CD14-positive monocyte (primary cell): ENCODE measurements around the gene USP48. TPM values are rescaled to one million over a fixed set of nuclear protein-coding genes. Genes with fewer than 3 reads are reported as not detected.
A peak's percentile ranks its signal among the peaks of the same experiment; 100 is the strongest.

ENCODE experiments used
- DNase-seq, 3 donors: peaks; one replicate each; pipeline ENCODE4 v3.0.0-alpha.2; 2011 to 2022
- H2AFZ ChIP-seq: 2 replicates; pipeline ENCODE4 v1.6.0; 2012; ENCODE audit warnings: mild to moderate bottlenecking, low read depth, low read length, inconsistent platforms; ENCODE audit not compliant: insufficient read depth, poor library complexity, severe bottlenecking
- H3K27ac ChIP-seq, 2 donors: 1 replicate in 1 of 2; 2 replicates in 1 of 2; pipeline ENCODE4 v1.5.1; 2012 to 2013; ENCODE audit warnings: low read length in 2 of 2, control low read depth in 1 of 2, inconsistent platforms in 1 of 2, low read depth in 1 of 2, mild to moderate bottlenecking in 1 of 2
- H3K27me3 ChIP-seq, 2 donors: one replicate each; pipeline versions ENCODE4 v1.6.0 to v1.6.1; 2011 to 2013; ENCODE audit warnings: low read length in 2 of 2; ENCODE audit not compliant: control insufficient read depth in 2 of 2, insufficient read depth in 2 of 2
- H3K36me3 ChIP-seq, 2 donors: replicated peaks in 1 of 2; 1 replicate in 1 of 2; 2 replicates in 1 of 2; pipeline versions ENCODE4 v1.5.1 to v1.6.1; 2012 to 2013; ENCODE audit warnings: low read length in 2 of 2, control low read depth in 1 of 2, inconsistent platforms in 1 of 2, mild to moderate bottlenecking in 1 of 2; ENCODE audit not compliant: insufficient read depth in 2 of 2, control insufficient read depth in 1 of 2
- H3K4me1 ChIP-seq, 2 donors: 1 replicate in 1 of 2; 2 replicates in 1 of 2; pipeline versions ENCODE4 v1.5.1 to v1.6.1; 2012 to 2013; ENCODE audit warnings: low read length in 2 of 2, control low read depth in 1 of 2, inconsistent platforms in 1 of 2, mild to moderate bottlenecking in 1 of 2, moderate library complexity in 1 of 2; ENCODE audit not compliant: insufficient read depth in 2 of 2, control insufficient read depth in 1 of 2
- H3K4me2 ChIP-seq: replicated peaks from 2 replicates; pipeline ENCODE3; 2012; ENCODE audit warnings: low read length, moderate library complexity, mild to moderate bottlenecking; ENCODE audit not compliant: poor library complexity, severe bottlenecking; ENCODE audit errors: extremely low read depth
- H3K4me3 ChIP-seq, 3 experiments: fragments of 200-600 bp in 1 of 3; sonication (generic) in 1 of 3; replicated peaks in 1 of 3; 1 replicate in 2 of 3; 2 replicates in 1 of 3; pipeline ENCODE4 v1.5.1; 2011 to 2013; ENCODE audit warnings: low read length in 3 of 3, mild to moderate bottlenecking in 3 of 3, control low read depth in 2 of 3, low read depth in 2 of 3, inconsistent platforms in 1 of 3, moderate library complexity in 1 of 3
- H3K79me2 ChIP-seq: 2 replicates; pipeline ENCODE4 v1.6.0; 2012; ENCODE audit warnings: mild to moderate bottlenecking, control low read depth, inconsistent platforms, low read length, moderate library complexity; ENCODE audit not compliant: insufficient read depth
- H3K9ac ChIP-seq: 2 replicates; pipeline ENCODE4 v1.6.0; 2017; ENCODE audit warnings: low read length, mild to moderate bottlenecking; ENCODE audit not compliant: insufficient read depth, poor library complexity, severe bottlenecking
- H3K9me3 ChIP-seq, 2 donors: replicated peaks in 1 of 2; 1 replicate in 1 of 2; 2 replicates in 1 of 2; pipeline versions ENCODE4 v1.5.1 to v1.6.1; 2012 to 2013; ENCODE audit warnings: low read length in 2 of 2, control low read depth in 1 of 2; ENCODE audit not compliant: control insufficient read depth in 1 of 2, insufficient read depth in 1 of 2
- H4K20me1 ChIP-seq: 2 replicates; pipeline ENCODE4 v1.6.0; 2012; ENCODE audit warnings: mild to moderate bottlenecking, low read length, control low read depth, moderate library complexity; ENCODE audit not compliant: insufficient read depth
- H3K27ac Mint-ChIP-seq, 7 donors: one replicate each; pipeline ENCODE4 v1.8.0; 2020; ENCODE audit warnings: mild to moderate bottlenecking in 7 of 7, mixed read lengths in 7 of 7, moderate library complexity in 6 of 7, inconsistent platforms in 2 of 7
- H3K27me3 Mint-ChIP-seq, 3 donors: one replicate each; pipeline ENCODE4 v1.8.0; 2021 to 2022; ENCODE audit warnings: low read depth in 3 of 3, mild to moderate bottlenecking in 3 of 3, mixed read lengths in 3 of 3, moderate library complexity in 3 of 3, inconsistent platforms in 1 of 3
- H3K36me3 Mint-ChIP-seq, 2 donors: one replicate each; pipeline ENCODE4 v1.8.0; 2020; ENCODE audit warnings: mixed read lengths in 2 of 2, inconsistent platforms in 1 of 2, mild to moderate bottlenecking in 1 of 2
- H3K4me1 Mint-ChIP-seq: one replicate; pipeline ENCODE4 v1.8.0; 2020; ENCODE audit warnings: mild to moderate bottlenecking, mixed read lengths
- H3K4me3 Mint-ChIP-seq, 2 donors: one replicate each; pipeline ENCODE4 v1.8.0; 2020; ENCODE audit warnings: mild to moderate bottlenecking in 2 of 2, mixed read lengths in 2 of 2, moderate library complexity in 1 of 2
- H3K9me3 Mint-ChIP-seq, 7 donors: one replicate each; pipeline ENCODE4 v1.8.0; 2020 to 2022; ENCODE audit warnings: mixed read lengths in 7 of 7, mild to moderate bottlenecking in 6 of 7, moderate library complexity in 6 of 7, inconsistent platforms in 2 of 7
- CTCF ChIP-seq: fragments of 200-600 bp; IDR thresholded peaks from one replicate; pipeline ENCODE4 v1.8.0; 2022; ENCODE audit warnings: antibody characterized with exemption, mild to moderate bottlenecking
- WGBS: methylation state at CpG from one replicate; pipeline ENCODE4 v1.1.5; 2013; ENCODE audit warnings: missing lambda C conversion rate; ENCODE audit not compliant: insufficient coverage; 5-methylcytosine and 5-hydroxymethylcytosine counted together
- intact Hi-C, 2 donors: fragments of 100-400 bp; cut with micrococcal nuclease; formaldehyde crosslinking; loops; one replicate each; pipeline versions ENCODE4 v1.15.0 to v1.15.1; 2023
- polyA plus RNA-seq, 3 donors: library from polyadenylated mRNA; depleted of rRNA in 1 of 3; unstranded in 2 of 3; stranded (reverse) in 1 of 3; fragments of 300-500 nt in 2 of 3; fragments of >200 nt in 1 of 3; fragmentation: Illumina TruSeq in 2 of 3; gene quantifications; 1 replicate in 2 of 3; 2 replicates in 1 of 3; pipeline ENCODE4 v1.2.3, GENCODE V29; 2012 to 2021

The USP48 gene
- polyA plus RNA-seq, 3 donors = 26.5 to 40.2 (median 34.3) TPM

DNA sequence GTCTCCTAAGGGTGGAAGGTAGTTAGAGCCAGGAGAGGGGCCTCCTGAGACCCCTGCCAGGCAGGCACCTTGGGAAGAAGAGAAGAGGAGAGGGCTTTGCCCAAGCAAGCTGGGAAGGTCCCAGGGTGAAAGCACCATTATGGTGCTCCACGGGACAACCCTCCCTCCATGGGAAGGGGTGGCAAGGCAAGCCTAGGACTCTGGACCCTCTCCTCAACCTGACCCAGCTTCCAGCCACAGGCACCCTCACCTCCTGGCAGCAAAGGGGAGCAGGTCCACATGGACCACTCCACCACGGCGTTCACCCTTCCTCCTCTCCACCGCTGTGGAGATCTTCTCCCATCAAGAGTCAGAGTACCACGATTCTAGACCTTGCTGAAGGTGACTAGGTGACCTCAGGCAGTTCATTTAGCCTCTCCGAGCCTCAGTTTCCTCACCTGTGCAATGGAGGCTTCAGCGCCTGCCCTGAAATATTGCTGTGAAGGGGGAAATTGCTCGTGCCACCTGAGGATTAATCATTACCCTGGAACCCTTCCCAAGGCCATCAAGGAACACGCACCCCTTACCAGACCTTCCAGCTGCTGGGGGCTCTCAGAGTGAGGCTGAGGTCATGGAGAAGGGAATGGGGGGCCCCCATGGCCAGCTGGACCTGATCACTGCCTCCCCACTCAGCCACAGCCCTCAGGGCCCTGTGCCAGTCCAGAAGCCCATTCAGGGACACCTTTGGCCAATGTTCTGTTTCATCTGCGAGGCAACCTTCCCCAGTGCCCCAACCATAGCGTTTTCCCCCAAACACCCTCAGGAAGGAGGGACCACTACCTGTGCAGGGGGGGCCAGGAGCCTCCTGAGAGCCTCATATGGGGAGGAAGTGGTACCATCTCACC is 115.4 kb downstream of the USP48 start:
- H3K9me3 Mint-ChIP-seq = peaks cover 0 to 5% (median 0%) of the 10 kb centered on the region in 7 donors
- peaks cover 42 to 62% (median 48%) of the 10 kb centered on the region in 3 donors for H3K27me3 Mint-ChIP-seq
- Histone ChIP-seq H3K4me1 (peaks cover 13 to 24% of the 10 kb centered on the region in 2 donors), H4K20me1 (peaks cover 20% of the 10 kb centered on the region), H3K9ac (no peak overlapping the region), H3K27me3 (peaks cover 18 to 48% of the 10 kb centered on the region in 2 donors), H3K36me3 (no peaks in the 10 kb centered on the region), H3K79me2 (no peaks in the 10 kb centered on the region), H3K4me2 (no peak overlapping the region), H2AFZ (no peak overlapping the region), H3K27ac (no peak overlapping the region), H3K4me3 (no peak overlapping the region), H3K9me3 (peaks cover 0 to 6% of the 10 kb centered on the region in 2 donors)
- no peaks in the 10 kb centered on the region for H3K36me3 Mint-ChIP-seq
- intact Hi-C loops = no loop called here
- 98% methylated on average over 5 of the region's 11 CpGs for WGBS
- no peak for DNase-seq
- no peak for TF ChIP-seq CTCF
- no peak overlapping the region for H3K27ac Mint-ChIP-seq
- H3K4me1 Mint-ChIP-seq = peaks cover 26% of the 10 kb centered on the region
- H3K4me3 Mint-ChIP-seq = peak overlapping the region in 1 of 2 donors; percentile 69

GRCh38 chr1:21666576-21667320 is 116.2 kb downstream of the USP48 start:
- Histone ChIP-seq H3K4me2 (no peak overlapping the region), H3K79me2 (no peaks in the 10 kb centered on the region), H4K20me1 (peaks cover 14% of the 10 kb centered on the region), H3K4me3 (no peak overlapping the region), H3K36me3 (no peaks in the 10 kb centered on the region), H3K27me3 (peaks cover 18 to 41% of the 10 kb centered on the region in 2 donors), H3K9ac (no peak overlapping the region), H3K4me1 (peaks cover 13 to 24% of the 10 kb centered on the region in 2 donors), H3K9me3 (peaks cover 0 to 6% of the 10 kb centered on the region in 2 donors), H2AFZ (no peak overlapping the region), H3K27ac (no peak overlapping the region)
- H3K27me3 Mint-ChIP-seq = peaks cover 43 to 56% (median 45%) of the 10 kb centered on the region in 3 donors
- no peak overlapping the region for H3K27ac Mint-ChIP-seq
- TF ChIP-seq CTCF = no peak
- no peak for DNase-seq
- WGBS = 86% methylated on average over 18 of the region's 22 CpGs
- peak overlapping the region in 1 of 2 donors; percentile 1 for H3K4me3 Mint-ChIP-seq
- intact Hi-C loops = no loop called here
- H3K4me1 Mint-ChIP-seq = peaks cover 26% of the 10 kb centered on the region
- H3K36me3 Mint-ChIP-seq = no peaks in the 10 kb centered on the region
- peaks cover 0 to 5% (median 0%) of the 10 kb centered on the region in 7 donors for H3K9me3 Mint-ChIP-seq
